Skeletal muscle tissue (tissue), 4 donors: ENCODE measurements around the gene PTPRG. TPM values are rescaled to one million over a fixed set of nuclear protein-coding genes. Genes with fewer than 3 reads are reported as not detected.
"Not testable (repeated sequence)": the region's sequence is repeated elsewhere in the genome, so short reads cannot be mapped to it uniquely, and the experiment has no call there.

Source experiments
- H3K27ac ChIP-seq: one replicate; pipeline ENCODE4 v1.7.0; 2013; ENCODE audit warnings: mild to moderate bottlenecking, low read depth, low read length, inconsistent platforms
- H3K27me3 ChIP-seq, 3 donors: one replicate each; pipeline ENCODE4 v1.7.0; 2013; ENCODE audit warnings: low read length in 3 of 3; ENCODE audit not compliant: control insufficient read depth in 3 of 3, insufficient read depth in 3 of 3
- H3K36me3 ChIP-seq, 3 donors: one replicate each; pipeline ENCODE4 v1.7.0; 2013; ENCODE audit warnings: low read length in 3 of 3; ENCODE audit not compliant: control insufficient read depth in 3 of 3, insufficient read depth in 3 of 3
- H3K4me1 ChIP-seq, 3 donors: one replicate each; pipeline ENCODE4 v1.7.0; 2013; ENCODE audit warnings: low read length in 3 of 3, mild to moderate bottlenecking in 3 of 3; ENCODE audit not compliant: control insufficient read depth in 3 of 3, insufficient read depth in 3 of 3
- H3K4me3 ChIP-seq, 3 donors: one replicate each; pipeline ENCODE4 v1.7.0; 2013; ENCODE audit warnings: low read length in 3 of 3
- H3K9ac ChIP-seq, 3 donors: one replicate each; pipeline ENCODE4 v1.7.0; 2013; ENCODE audit warnings: low read length in 3 of 3, mild to moderate bottlenecking in 3 of 3, moderate library complexity in 2 of 3, low read depth in 1 of 3
- H3K9me3 ChIP-seq, 3 donors: one replicate each; pipeline ENCODE4 v1.7.0; 2013; ENCODE audit warnings: low read length in 3 of 3; ENCODE audit not compliant: control insufficient read depth in 3 of 3
- total RNA-seq: library from RNA; depleted of rRNA; stranded (reverse); fragments of >200 nt; gene quantifications from one replicate; pipeline ENCODE4 v1.2.3, GENCODE V29; 2014
- donor health status: Osteomylitis.

The PTPRG gene
- total RNA-seq, 1 donor from 2014 or later = 48.5 TPM

- Histone ChIP-seq H3K9me3 (no peaks in the 10 kb centered on the region), H3K27ac (no peak overlapping the region), H3K4me1 (peaks cover 3 to 6% (median 4%) of the 10 kb centered on the region in 3 donors), H3K36me3 (no peaks in the 10 kb centered on the region), H3K27me3 (no peaks in the 10 kb centered on the region), H3K9ac (no peak overlapping the region), H3K4me3 (no peak overlapping the region)
Observed at GRCh38 chr3:62032738-62033137, 471.4 kb downstream of the PTPRG start.

- Histone ChIP-seq H3K36me3 (no peaks in the 10 kb centered on the region), H3K27ac (no peak overlapping the region), H3K4me3 (no peak overlapping the region), H3K9me3 (no peaks in the 10 kb centered on the region), H3K4me1 (peaks cover 2 to 9% (median 8%) of the 10 kb centered on the region in 3 donors), H3K27me3 (no peaks in the 10 kb centered on the region), H3K9ac (no peak overlapping the region)
Observed at GRCh38 chr3:62035402-62036057, 474.2 kb downstream of the PTPRG start.

- no peaks in the 10 kb centered on the region for H3K9me3 ChIP-seq
- no peaks in the 10 kb centered on the region for H3K36me3 ChIP-seq
- H3K4me1 ChIP-seq = peaks cover 2 to 9% (median 8%) of the 10 kb centered on the region in 3 donors
- no peaks in the 10 kb centered on the region for H3K27me3 ChIP-seq
- H3K9ac ChIP-seq = no peak overlapping the region
- H3K27ac ChIP-seq = no peak overlapping the region
- no peak overlapping the region for H3K4me3 ChIP-seq
Observed at GRCh38 chr3:62036726-62037125, 475.4 kb downstream of the PTPRG start.

- not testable (repeated sequence) for H3K27me3 ChIP-seq, H3K27ac ChIP-seq, H3K4me3 ChIP-seq, H3K9ac ChIP-seq, H3K9me3 ChIP-seq, H3K36me3 ChIP-seq, H3K4me1 ChIP-seq
Observed at GRCh38 chr3:62038798-62039197, 477.4 kb downstream of the PTPRG start.

GRCh38 chr3:62039586-62039985, 478.2 kb downstream of the PTPRG start:
- Histone ChIP-seq H3K9ac (no peak overlapping the region), H3K4me3 (no peak overlapping the region), H3K36me3 (no peaks in the 10 kb centered on the region), H3K9me3 (no peaks in the 10 kb centered on the region), H3K27me3 (no peaks in the 10 kb centered on the region), H3K27ac (no peak overlapping the region), H3K4me1 (peaks cover 2 to 9% (median 8%) of the 10 kb centered on the region in 3 donors)

GRCh38 chr3:62041681-62042080, 480.3 kb downstream of the PTPRG start:
- H3K4me3 ChIP-seq = no peak overlapping the region
- peaks cover 2 to 9% (median 8%) of the 10 kb centered on the region in 3 donors for H3K4me1 ChIP-seq
- no peaks in the 10 kb centered on the region for H3K27me3 ChIP-seq
- no peak overlapping the region for H3K27ac ChIP-seq
- no peaks in the 10 kb centered on the region for H3K9me3 ChIP-seq
- H3K36me3 ChIP-seq = no peaks in the 10 kb centered on the region
- H3K9ac ChIP-seq = no peak overlapping the region

GRCh38 chr3:62044874-62045411, 483.6 kb downstream of the PTPRG start:
- no peak overlapping the region for H3K9ac ChIP-seq
- no peaks in the 10 kb centered on the region for H3K9me3 ChIP-seq
- H3K27me3 ChIP-seq = no peaks in the 10 kb centered on the region
- H3K4me3 ChIP-seq = no peak overlapping the region
- H3K4me1 ChIP-seq = no peaks in the 10 kb centered on the region
- no peaks in the 10 kb centered on the region for H3K36me3 ChIP-seq
- no peak overlapping the region for H3K27ac ChIP-seq

GRCh38 chr3:62046326-62046725, 485.0 kb downstream of the PTPRG start:
- Histone ChIP-seq H3K27ac (no peak overlapping the region), H3K9ac (no peak overlapping the region), H3K9me3 (no peaks in the 10 kb centered on the region), H3K27me3 (no peaks in the 10 kb centered on the region), H3K4me3 (no peak overlapping the region), H3K4me1 (no peaks in the 10 kb centered on the region), H3K36me3 (no peaks in the 10 kb centered on the region)

- no peak overlapping the region for H3K27ac ChIP-seq
- no peaks in the 10 kb centered on the region for H3K4me1 ChIP-seq
- H3K9me3 ChIP-seq = no peaks in the 10 kb centered on the region
- H3K27me3 ChIP-seq = no peaks in the 10 kb centered on the region
- H3K4me3 ChIP-seq = no peak overlapping the region
- no peaks in the 10 kb centered on the region for H3K36me3 ChIP-seq
- H3K9ac ChIP-seq = no peak overlapping the region
Observed at GRCh38 chr3:62048577-62048976, 487.2 kb downstream of the PTPRG start.

- no peak overlapping the region for H3K9ac ChIP-seq
- no peaks in the 10 kb centered on the region for H3K27me3 ChIP-seq
- H3K27ac ChIP-seq = no peak overlapping the region
- no peaks in the 10 kb centered on the region for H3K9me3 ChIP-seq
- no peaks in the 10 kb centered on the region for H3K4me1 ChIP-seq
- no peak overlapping the region for H3K4me3 ChIP-seq
- H3K36me3 ChIP-seq = no peaks in the 10 kb centered on the region
Observed at GRCh38 chr3:62049033-62049432, 487.7 kb downstream of the PTPRG start.
